ENCODE measurements around the gene KRT74.

KRT74 gene

GRCh38 chr12:52573743-52574142, at the start of gene KRT74:
Gene KRT74, minus strand, starts transcription at chr12:52573843. Its CDS starts 66 bp downstream, at chr12:52573777.
- DNase-seq (ENCODE audit: low read depth, low spot score): no peak

- no peak for DNase-seq (ENCODE audit: low read depth, low spot score)
Measured at GRCh38 chr12:52622349-52622748, 48.7 kb upstream of the KRT74 start.

GRCh38 chr12:52618866-52619265, 45.2 kb upstream of the KRT74 start:
- no peak for DNase-seq (ENCODE audit: low read depth, low spot score)

GRCh38 chr12:52618216-52618615, 44.6 kb upstream of the KRT74 start, which contains the start of gene KRT73:
Gene KRT73, minus strand, starts transcription at chr12:52618559. Its CDS starts 35 bp downstream, at chr12:52618524.
- no peak for DNase-seq (ENCODE audit: low read depth, low spot score)

- no peak for DNase-seq (ENCODE audit: low read depth, low spot score)
Measured at GRCh38 chr12:52617403-52617785, 43.8 kb upstream of the KRT74 start.

GRCh38 chr12:52616680-52617402, 43.2 kb upstream of the KRT74 start:
- DNase-seq (ENCODE audit: low read depth, low spot score): no peak

GRCh38 chr12:52615912-52616311, 42.3 kb upstream of the KRT74 start:
- DNase-seq (ENCODE audit: low read depth, low spot score): no peak

- no peak for DNase-seq (ENCODE audit: low read depth, low spot score)
Measured at GRCh38 chr12:52615208-52615868, 41.7 kb upstream of the KRT74 start.

- DNase-seq (ENCODE audit: low read depth, low spot score): no peak
Measured at GRCh38 chr12:52614381-52615207, 41.0 kb upstream of the KRT74 start.

- DNase-seq (ENCODE audit: low read depth, low spot score): no peak
Measured at GRCh38 chr12:52613384-52614030, 39.9 kb upstream of the KRT74 start.

- DNase-seq (ENCODE audit: low read depth, low spot score): no peak
Measured at GRCh38 chr12:52612431-52613383, 39.1 kb upstream of the KRT74 start.

GRCh38 chr12:52611080-52611468, 37.4 kb upstream of the KRT74 start:
- no peak for DNase-seq (ENCODE audit: low read depth, low spot score)

GRCh38 chr12:52608826-52609630, 35.4 kb upstream of the KRT74 start:
- no peak for DNase-seq (ENCODE audit: low read depth, low spot score)

GRCh38 chr12:52608161-52608560, 34.5 kb upstream of the KRT74 start:
- no peak for DNase-seq (ENCODE audit: low read depth, low spot score)

GRCh38 chr12:52607314-52607713, 33.7 kb upstream of the KRT74 start:
- no peak for DNase-seq (ENCODE audit: low read depth, low spot score)

GRCh38 chr12:52606581-52607218, 33.1 kb upstream of the KRT74 start:
- no peak for DNase-seq (ENCODE audit: low read depth, low spot score)

GRCh38 chr12:52606096-52606495, 32.5 kb upstream of the KRT74 start:
- DNase-seq (ENCODE audit: low read depth, low spot score): no peak

- DNase-seq (ENCODE audit: low read depth, low spot score): no peak
Measured at GRCh38 chr12:52605542-52605941, 31.9 kb upstream of the KRT74 start.

GRCh38 chr12:52604859-52605258, 31.2 kb upstream of the KRT74 start:
- no peak for DNase-seq (ENCODE audit: low read depth, low spot score)
